Natural killer cell (primary cell): ENCODE measurements around the gene UBE2F. TPM values are rescaled to one million over a fixed set of nuclear protein-coding genes. Genes with fewer than 3 reads are reported as not detected.
"Not testable (repeated sequence)": the region's sequence is repeated elsewhere in the genome, so short reads cannot be mapped to it uniquely, and the experiment has no call there.

Source experiments
- ATAC-seq, 3 donors: fragments of 150-1000 bp in 2 of 3; fragments of 200-7000 bp in 1 of 3; cut with Tn5 transposase; 1 replicate in 1 of 3; 2 replicates in 2 of 3; pipeline ENCODE4 v1.10.0; 2021; ENCODE audit warnings: mild to moderate bottlenecking in 2 of 3, moderate library complexity in 2 of 3
- DNase-seq, 2 donors: peaks; one replicate each; pipeline versions ENCODE4 v3.0.0 to v3.0.0-alpha.2; 2013 to 2021; ENCODE audit warnings: mixed read lengths in 1 of 2
- H3K27ac ChIP-seq: one replicate; pipeline ENCODE4 v1.5.1; 2013; ENCODE audit warnings: mild to moderate bottlenecking, low read length
- H3K27me3 ChIP-seq: one replicate; pipeline ENCODE4 v1.6.1; 2013; ENCODE audit warnings: low read length; ENCODE audit not compliant: control insufficient read depth, insufficient read depth
- H3K36me3 ChIP-seq: one replicate; pipeline ENCODE4 v1.6.1; 2013; ENCODE audit warnings: low read length; ENCODE audit not compliant: control insufficient read depth, insufficient read depth
- H3K4me1 ChIP-seq: one replicate; pipeline ENCODE4 v1.6.1; 2013; ENCODE audit warnings: low read length; ENCODE audit not compliant: control insufficient read depth, insufficient read depth
- H3K4me3 ChIP-seq: one replicate; pipeline ENCODE4 v1.5.1; 2013; ENCODE audit warnings: low read length
- H3K9me3 ChIP-seq: one replicate; pipeline ENCODE4 v1.6.1; 2013; ENCODE audit warnings: low read length; ENCODE audit not compliant: control insufficient read depth, insufficient read depth
- H3K27ac Mint-ChIP-seq, 2 donors: one replicate each; pipeline ENCODE4 v1.8.0; 2022; ENCODE audit warnings: mild to moderate bottlenecking in 2 of 2, mixed read lengths in 2 of 2, moderate library complexity in 1 of 2
- H3K27me3 Mint-ChIP-seq, 2 donors: one replicate each; pipeline ENCODE4 v1.8.0; 2022; ENCODE audit warnings: low read depth in 2 of 2, mixed read lengths in 2 of 2
- H3K36me3 Mint-ChIP-seq: one replicate; pipeline ENCODE4 v1.8.0; 2022; ENCODE audit warnings: mixed read lengths
- H3K4me1 Mint-ChIP-seq, 2 donors: one replicate each; pipeline ENCODE4 v1.8.0; 2022; ENCODE audit warnings: mixed read lengths in 2 of 2
- H3K4me3 Mint-ChIP-seq: one replicate; pipeline ENCODE4 v1.8.0; 2022; ENCODE audit warnings: mild to moderate bottlenecking, moderate library complexity, mixed read lengths
- H3K9me3 Mint-ChIP-seq, 2 donors: one replicate each; pipeline ENCODE4 v1.8.0; 2022; ENCODE audit warnings: mixed read lengths in 2 of 2
- WGBS: methylation state at CpG from one replicate; pipeline ENCODE4 v1.1.7; 2013; ENCODE audit warnings: missing lambda C conversion rate; ENCODE audit not compliant: insufficient coverage; 5-methylcytosine and 5-hydroxymethylcytosine counted together
- intact Hi-C: fragments of 100-400 bp; cut with micrococcal nuclease; formaldehyde crosslinking; loops from one replicate; pipeline ENCODE4 v1.14.2; 2022
- total RNA-seq, 4 donors: library from RNA; stranded (reverse); fragments of 120-200 nt in 1 of 4; gene quantifications; one replicate each; pipeline versions ENCODE4 v1.2.3 to v1.2.4, GENCODE V29; 2013 to 2022
- TF ChIP-seq, protein P1 (sequence below): fragments of 200-600 bp; IDR thresholded peaks from one replicate; pipeline ENCODE4 v1.8.0; 2022; ENCODE audit warnings: antibody characterized with exemption

The UBE2F gene
- total RNA-seq, 3 donors from 2014 or later (not counting 1 experiment from before 2014, with no cell fraction given), result 82.4 to 135 (median 96.1) TPM

DNA sequence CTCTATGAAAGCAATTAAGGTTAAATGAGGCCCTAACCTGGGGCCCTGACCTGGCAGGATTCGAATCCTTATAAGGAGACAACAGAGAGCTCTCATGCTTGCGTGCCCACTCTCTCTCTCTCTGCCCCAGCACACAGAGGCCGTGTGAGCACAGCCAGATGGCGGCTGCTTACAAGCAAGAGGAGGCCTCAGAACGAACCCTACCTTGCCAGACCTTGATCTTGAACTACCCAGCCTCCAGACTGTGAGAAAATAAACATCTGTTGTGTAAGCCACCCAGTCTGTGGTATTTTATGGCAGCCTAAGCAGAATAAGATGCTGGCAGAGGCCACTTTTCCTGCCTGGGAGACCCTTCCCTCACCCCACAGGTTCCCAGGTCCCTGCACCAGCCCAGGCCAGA lies 5.2 kb upstream of the UBE2F start:
- Mint-ChIP-seq H3K4me3 (no peak overlapping the region), H3K36me3 (peaks cover 8% of the 10 kb centered on the region), H3K27me3 (peaks cover 0 to 8% of the 10 kb centered on the region in 2 donors), H3K4me1 (peaks cover 12 to 13% of the 10 kb centered on the region in 2 donors), H3K27ac (no peak overlapping the region), H3K9me3 (peaks cover 0 to 2% of the 10 kb centered on the region in 2 donors)
- ATAC-seq (no peak), DNase-seq (no peak)
- Histone ChIP-seq H3K27ac (no peak overlapping the region), H3K4me3 (no peak overlapping the region), H3K36me3 (no peaks in the 10 kb centered on the region), H3K4me1 (peaks cover 9% of the 10 kb centered on the region), H3K9me3 (peaks cover 16% of the 10 kb centered on the region), H3K27me3 (no peaks in the 10 kb centered on the region)
- intact Hi-C loops, result loop anchor here (10.0 kb wide), 1 partner anchor 323 kb away; the partner anchor contains the start of gene PER2
- TF ChIP-seq, protein P1, sequence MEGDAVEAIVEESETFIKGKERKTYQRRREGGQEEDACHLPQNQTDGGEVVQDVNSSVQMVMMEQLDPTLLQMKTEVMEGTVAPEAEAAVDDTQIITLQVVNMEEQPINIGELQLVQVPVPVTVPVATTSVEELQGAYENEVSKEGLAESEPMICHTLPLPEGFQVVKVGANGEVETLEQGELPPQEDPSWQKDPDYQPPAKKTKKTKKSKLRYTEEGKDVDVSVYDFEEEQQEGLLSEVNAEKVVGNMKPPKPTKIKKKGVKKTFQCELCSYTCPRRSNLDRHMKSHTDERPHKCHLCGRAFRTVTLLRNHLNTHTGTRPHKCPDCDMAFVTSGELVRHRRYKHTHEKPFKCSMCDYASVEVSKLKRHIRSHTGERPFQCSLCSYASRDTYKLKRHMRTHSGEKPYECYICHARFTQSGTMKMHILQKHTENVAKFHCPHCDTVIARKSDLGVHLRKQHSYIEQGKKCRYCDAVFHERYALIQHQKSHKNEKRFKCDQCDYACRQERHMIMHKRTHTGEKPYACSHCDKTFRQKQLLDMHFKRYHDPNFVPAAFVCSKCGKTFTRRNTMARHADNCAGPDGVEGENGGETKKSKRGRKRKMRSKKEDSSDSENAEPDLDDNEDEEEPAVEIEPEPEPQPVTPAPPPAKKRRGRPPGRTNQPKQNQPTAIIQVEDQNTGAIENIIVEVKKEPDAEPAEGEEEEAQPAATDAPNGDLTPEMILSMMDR, result no peak
- WGBS, result 94% methylated on average over 5 of the region's 5 CpGs

DNA sequence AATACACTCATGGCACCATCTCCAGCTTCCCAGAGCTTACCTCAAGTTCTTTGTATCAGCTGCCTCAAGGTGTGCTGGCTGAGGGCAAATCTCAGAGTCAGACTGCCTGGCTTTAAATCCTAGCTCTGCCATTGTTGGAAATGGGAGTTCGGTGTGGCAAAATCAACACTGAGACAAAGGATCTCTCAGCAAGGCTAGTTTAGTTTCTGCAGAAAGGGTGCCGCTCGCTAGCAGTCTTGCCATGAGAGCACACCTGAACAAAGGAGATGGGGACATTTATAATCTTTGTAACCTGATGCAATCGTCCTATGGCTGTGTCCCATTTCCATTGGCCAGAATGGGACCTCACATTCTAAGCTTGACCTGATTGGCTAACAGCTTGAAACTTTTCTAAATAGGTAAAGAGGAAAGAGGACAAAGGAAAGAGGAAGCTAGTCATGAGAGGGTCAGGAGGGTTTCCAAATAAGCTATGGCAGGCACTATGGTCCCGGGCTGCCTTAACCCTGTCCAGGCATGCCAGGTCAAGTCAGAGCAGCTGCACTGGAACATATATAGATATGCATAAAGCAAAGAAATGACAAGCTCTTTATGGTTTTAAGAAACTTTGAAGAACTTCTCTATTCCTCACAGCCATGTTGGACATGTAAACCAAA lies 4.3 kb upstream of the UBE2F start:
- Histone ChIP-seq H3K4me3 (no peak overlapping the region), H3K9me3 (peaks cover 16% of the 10 kb centered on the region), H3K36me3 (no peaks in the 10 kb centered on the region), H3K27ac (no peak overlapping the region), H3K4me1 (peaks cover 9% of the 10 kb centered on the region), H3K27me3 (no peaks in the 10 kb centered on the region)
- intact Hi-C loops, result loop anchor here (10.0 kb wide), 1 partner anchor 322 kb away; the partner anchor contains the start of gene PER2
- Mint-ChIP-seq H3K27ac (no peak overlapping the region), H3K4me1 (peaks cover 7 to 11% of the 10 kb centered on the region in 2 donors), H3K4me3 (peak overlapping the region; percentile 40), H3K27me3 (no peaks in the 10 kb centered on the region), H3K9me3 (peaks cover 0 to 2% of the 10 kb centered on the region in 2 donors), H3K36me3 (peaks cover 8% of the 10 kb centered on the region)
- ATAC-seq, result no peak
- no peak for DNase-seq
- WGBS, result 92% methylated on average over 5 of the region's 5 CpGs
- TF ChIP-seq, protein P1, result no peak

DNA sequence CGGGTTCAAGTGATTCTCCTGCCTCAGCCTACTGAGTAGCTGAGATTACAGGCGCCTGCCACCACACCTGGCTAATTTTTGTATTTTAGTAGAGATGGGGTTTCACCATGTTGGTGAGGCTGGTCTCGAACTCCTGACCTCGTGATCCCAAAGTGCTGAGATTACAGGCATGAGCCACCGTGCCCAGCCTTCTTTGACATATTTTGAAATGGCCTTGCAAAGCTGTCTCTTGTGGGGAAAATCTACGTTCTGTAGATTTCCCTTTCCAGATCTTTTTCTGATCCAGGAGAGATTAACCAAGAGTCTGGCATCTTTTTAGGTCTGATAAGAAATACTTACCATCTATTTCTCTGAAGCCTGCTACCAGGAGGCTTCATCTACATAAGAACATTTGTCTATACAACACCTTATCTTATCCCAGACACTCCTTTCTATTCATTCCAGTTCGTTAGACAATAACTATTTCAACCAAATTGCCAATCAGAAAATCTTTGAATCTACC lies 3.3 kb upstream of the UBE2F start:
- not testable (repeated sequence) for H3K4me3 Mint-ChIP-seq, H3K9me3 Mint-ChIP-seq, H3K27me3 ChIP-seq, ATAC-seq, H3K36me3 Mint-ChIP-seq, DNase-seq, H3K27ac Mint-ChIP-seq, H3K36me3 ChIP-seq, H3K27ac ChIP-seq, H3K27me3 Mint-ChIP-seq, H3K4me3 ChIP-seq
- Histone ChIP-seq H3K9me3 (peaks cover 16% of the 10 kb centered on the region), H3K4me1 (peaks cover 19% of the 10 kb centered on the region)
- peaks cover 17 to 21% of the 10 kb centered on the region in 2 donors for H3K4me1 Mint-ChIP-seq
- WGBS, result 88% methylated on average over 7 of the region's 7 CpGs
- intact Hi-C loops, result loop anchor here (10.0 kb wide), 1 partner anchor 321 kb away; the partner anchor contains the start of gene PER2

DNA sequence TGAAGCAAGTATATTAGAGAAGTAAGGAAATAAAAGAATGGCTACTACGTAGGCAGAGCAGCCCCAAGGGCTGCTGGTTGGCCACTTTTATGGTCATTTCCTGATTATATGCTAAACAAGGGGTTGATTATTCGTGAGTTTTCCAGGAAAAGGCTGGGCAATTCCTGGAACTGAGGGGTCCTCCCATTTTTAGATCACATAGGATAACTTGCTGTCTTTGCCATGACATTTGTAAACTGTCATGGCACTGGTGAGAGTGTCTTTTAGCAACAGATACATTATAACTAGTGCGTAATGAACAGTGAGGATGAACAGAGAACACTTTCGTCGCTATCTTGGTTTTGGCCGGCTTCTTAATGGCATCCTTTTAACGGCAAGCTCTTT lies 2.6 kb upstream of the UBE2F start:
- Histone ChIP-seq H3K4me3 (no peak overlapping the region), H3K4me1 (peaks cover 23% of the 10 kb centered on the region), H3K36me3 (no peaks in the 10 kb centered on the region), H3K9me3 (peaks cover 16% of the 10 kb centered on the region), H3K27me3 (no peaks in the 10 kb centered on the region), H3K27ac (no peak overlapping the region)
- DNase-seq, result no peak
- Mint-ChIP-seq H3K9me3 (peaks cover 0 to 2% of the 10 kb centered on the region in 2 donors), H3K27me3 (no peaks in the 10 kb centered on the region), H3K4me3 (no peak overlapping the region), H3K36me3 (peaks cover 8% of the 10 kb centered on the region), H3K4me1 (peaks cover 24 to 27% of the 10 kb centered on the region in 2 donors), H3K27ac (no peak overlapping the region)
- WGBS, result 90% methylated on average over 7 of the region's 7 CpGs
- ATAC-seq, result no peak
- intact Hi-C loops, result loop anchor here (10.0 kb wide), 1 partner anchor 321 kb away; the partner anchor contains the start of gene PER2
- TF ChIP-seq, protein P1, result no peak
